Muscle of leg (tissue), 11 donors: ENCODE results near the gene MBNL1. TPM values are rescaled to one million over a fixed set of nuclear protein-coding genes. Genes with fewer than 3 reads are reported as not detected.

ENCODE experiments used
- DNase-seq: peaks from one replicate; pipeline ENCODE4 v3.0.0; 2013
- H3K27ac ChIP-seq: one replicate; pipeline ENCODE4 v1.5.1; 2013; ENCODE audit warnings: mild to moderate bottlenecking, low read length, control low read depth
- H3K27me3 ChIP-seq: one replicate; pipeline ENCODE4 v1.6.1; 2013; ENCODE audit warnings: low read length; ENCODE audit not compliant: control insufficient read depth, insufficient read depth
- H3K36me3 ChIP-seq: one replicate; pipeline ENCODE4 v1.6.1; 2013; ENCODE audit warnings: low read length; ENCODE audit not compliant: control insufficient read depth, insufficient read depth
- H3K4me1 ChIP-seq: one replicate; pipeline ENCODE4 v1.6.1; 2013; ENCODE audit warnings: low read length; ENCODE audit not compliant: control insufficient read depth, insufficient read depth
- H3K4me3 ChIP-seq: one replicate; pipeline ENCODE4 v1.5.1; 2013; ENCODE audit warnings: low read length, control low read depth
- H3K9me3 ChIP-seq: replicated peaks from 2 replicates; pipeline ENCODE4 v1.6.1; 2013; ENCODE audit warnings: low read depth, low read length; ENCODE audit not compliant: control insufficient read depth
- WGBS: methylation state at CpG from one replicate; pipeline ENCODE4 v1.1.5; 2013; ENCODE audit warnings: missing lambda C conversion rate; ENCODE audit not compliant: insufficient coverage; 5-methylcytosine and 5-hydroxymethylcytosine counted together
- polyA plus RNA-seq, 8 donors: library from polyadenylated mRNA; unstranded; fragments of 120-200 nt; gene quantifications; one replicate each; pipeline versions ENCODE4 v1.2.1 to v1.2.3, GENCODE V29; 2013; ENCODE audit warnings: inconsistent platforms in 1 of 8, low replicate concordance in 1 of 8; ENCODE audit not compliant: insufficient read length in 8 of 8, insufficient read depth in 1 of 8
- total RNA-seq: library from RNA; stranded (reverse); fragments of 120-200 nt; gene quantifications from one replicate; pipeline ENCODE4 v1.2.4, GENCODE V29; 2013

The MBNL1 gene
- total and polyA plus RNA-seq, 9 donors, result 37.6 to 87.4 (median 51.5) TPM

DNA sequence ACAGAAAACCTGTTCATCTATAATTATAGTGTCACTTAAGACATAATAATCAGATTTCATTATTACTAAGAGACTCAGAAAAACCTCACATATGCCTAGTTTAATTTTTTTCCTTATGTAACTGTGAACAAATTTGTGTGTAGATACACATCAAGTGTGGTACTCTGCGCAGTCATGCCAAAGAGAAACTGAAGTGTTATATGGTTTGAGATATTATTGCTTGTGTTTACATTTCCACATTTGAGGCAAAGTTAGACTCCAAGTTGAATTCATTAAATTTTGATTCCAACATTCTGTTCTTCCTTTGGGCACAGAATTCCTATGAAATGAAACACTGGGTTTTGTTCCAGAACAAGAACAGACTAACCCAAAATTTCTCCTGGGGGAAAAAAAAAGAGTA is 2.2 kb downstream of the MBNL1 start:
- peak overlapping the region; percentile 86 for H3K4me3 ChIP-seq
- no CpG with 5 or more reads among the region's 1 CpG for WGBS
- peak; percentile 33 for DNase-seq
- no peaks in the 10 kb centered on the region for H3K36me3 ChIP-seq
- peaks cover 19% of the 10 kb centered on the region for H3K4me1 ChIP-seq
- peak overlapping the region; percentile 98 for H3K27ac ChIP-seq
- H3K27me3 ChIP-seq, result no peaks in the 10 kb centered on the region
- H3K9me3 ChIP-seq, result no peaks in the 10 kb centered on the region

GRCh38 chr3:152271501-152272236 is 2.9 kb downstream of the MBNL1 start:
- H3K27me3 ChIP-seq, result no peaks in the 10 kb centered on the region
- no peaks in the 10 kb centered on the region for H3K9me3 ChIP-seq
- H3K27ac ChIP-seq, result peak overlapping the region; percentile 13
- no peaks in the 10 kb centered on the region for H3K36me3 ChIP-seq
- peak; percentile 17 for DNase-seq
- H3K4me3 ChIP-seq, result no peak overlapping the region
- 86% methylated on average over 1 of the region's 5 CpGs for WGBS
- peaks cover 14% of the 10 kb centered on the region for H3K4me1 ChIP-seq

DNA sequence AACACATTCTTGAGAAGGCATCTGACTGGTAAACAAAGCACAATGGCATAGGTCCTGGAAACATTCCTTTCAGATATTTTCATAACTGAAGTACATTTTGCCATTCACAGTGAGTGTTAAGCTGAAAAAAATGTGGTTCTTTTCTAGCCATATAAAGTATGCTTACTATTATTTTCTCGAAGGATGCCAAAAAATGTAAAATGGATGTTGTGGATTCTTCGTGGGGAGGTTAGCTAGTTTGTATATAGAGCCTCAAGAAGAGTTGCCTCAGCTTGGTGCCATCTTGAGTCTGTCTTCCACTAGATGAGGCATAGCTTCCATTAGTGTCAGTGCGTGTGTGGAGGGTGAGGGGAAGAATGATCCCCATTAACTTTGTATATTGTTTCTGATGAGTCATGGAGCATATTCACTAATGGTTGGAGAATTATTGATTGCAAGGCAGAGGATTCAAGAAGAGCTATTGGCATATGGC is 4.1 kb downstream of the MBNL1 start:
- H3K36me3 ChIP-seq, result no peaks in the 10 kb centered on the region
- no peak overlapping the region for H3K4me3 ChIP-seq
- H3K4me1 ChIP-seq, result peaks cover 4% of the 10 kb centered on the region
- H3K27ac ChIP-seq, result no peak overlapping the region
- H3K27me3 ChIP-seq, result no peaks in the 10 kb centered on the region
- 83% methylated on average over 2 of the region's 3 CpGs for WGBS
- no peaks in the 10 kb centered on the region for H3K9me3 ChIP-seq
- peak; percentile 47 for DNase-seq

DNA sequence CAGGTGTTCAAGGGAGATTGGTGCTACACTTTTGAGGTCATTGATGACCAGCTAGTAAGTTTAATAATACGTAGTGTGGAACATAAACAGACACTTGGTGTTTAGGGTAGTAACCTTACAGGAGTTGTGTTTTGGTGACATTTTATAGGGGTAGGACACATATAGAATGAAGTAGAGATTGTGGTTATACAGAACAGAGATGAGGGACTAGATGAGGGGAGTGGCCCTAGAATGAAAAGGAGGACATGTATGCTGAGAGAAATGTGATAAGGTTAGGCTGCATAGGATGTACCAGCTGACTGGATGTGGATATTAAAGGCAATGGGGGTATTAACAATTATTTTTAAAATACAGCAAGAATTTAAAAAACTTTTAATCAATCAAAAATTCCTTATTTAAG is 8.0 kb downstream of the MBNL1 start:
- peaks cover 4% of the 10 kb centered on the region for H3K4me1 ChIP-seq
- no peak overlapping the region for H3K4me3 ChIP-seq
- H3K9me3 ChIP-seq, result no peaks in the 10 kb centered on the region
- WGBS, result 89% methylated on average over 1 of the region's 1 CpG
- no peaks in the 10 kb centered on the region for H3K36me3 ChIP-seq
- H3K27me3 ChIP-seq, result no peaks in the 10 kb centered on the region
- no peak overlapping the region for H3K27ac ChIP-seq
- DNase-seq, result no peak

DNA sequence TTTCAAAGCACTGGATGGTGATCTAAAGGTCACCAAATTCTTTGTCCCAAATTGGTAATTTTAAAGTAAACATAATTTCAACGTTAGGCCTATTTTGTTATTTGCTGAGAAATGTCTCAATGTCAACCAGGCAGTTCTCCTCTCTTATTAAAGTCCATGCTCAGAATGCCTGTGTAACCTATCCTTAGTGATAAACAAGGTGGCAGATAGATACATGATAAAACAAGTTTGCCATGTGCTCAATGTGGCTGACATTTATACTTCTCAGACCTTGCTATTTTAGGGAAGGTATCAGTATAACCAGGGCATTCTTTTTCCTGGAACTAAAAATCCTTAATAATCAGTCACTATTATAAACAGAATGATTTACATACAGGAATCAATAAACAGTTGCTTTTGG is 8.5 kb downstream of the MBNL1 start:
- no CpG with 5 or more reads among the region's 1 CpG for WGBS
- H3K9me3 ChIP-seq, result no peaks in the 10 kb centered on the region
- H3K4me3 ChIP-seq, result no peak overlapping the region
- no peak for DNase-seq
- H3K4me1 ChIP-seq, result peaks cover 4% of the 10 kb centered on the region
- no peak overlapping the region for H3K27ac ChIP-seq
- no peaks in the 10 kb centered on the region for H3K36me3 ChIP-seq
- no peaks in the 10 kb centered on the region for H3K27me3 ChIP-seq

GRCh38 chr3:152278756-152279427 is 10.2 kb downstream of the MBNL1 start:
- WGBS, result 75% methylated on average over 2 of the region's 6 CpGs
- peak; percentile 56 for DNase-seq
- peaks cover 6% of the 10 kb centered on the region for H3K4me1 ChIP-seq
- no peak overlapping the region for H3K4me3 ChIP-seq
- H3K36me3 ChIP-seq, result no peaks in the 10 kb centered on the region
- H3K27me3 ChIP-seq, result no peaks in the 10 kb centered on the region
- H3K27ac ChIP-seq, result no peak overlapping the region
- no peaks in the 10 kb centered on the region for H3K9me3 ChIP-seq

GRCh38 chr3:152279479-152279878 is 10.8 kb downstream of the MBNL1 start:
- WGBS, result no CpG with 5 or more reads among the region's 3 CpGs

GRCh38 chr3:152280539-152280938 is 11.8 kb downstream of the MBNL1 start:
- H3K9me3 ChIP-seq, result no peaks in the 10 kb centered on the region
- H3K36me3 ChIP-seq, result no peaks in the 10 kb centered on the region
- H3K4me1 ChIP-seq, result peaks cover 6% of the 10 kb centered on the region
- H3K27ac ChIP-seq, result no peak overlapping the region
- H3K27me3 ChIP-seq, result no peaks in the 10 kb centered on the region
- no peak overlapping the region for H3K4me3 ChIP-seq
- no CpG with 5 or more reads among the region's 3 CpGs for WGBS
- DNase-seq, result peak; percentile 75

More at GRCh38 chr3:152279479-152279878, 10.8 kb downstream of the MBNL1 start:
- Histone ChIP-seq H3K4me3 (no peak overlapping the region), H3K27ac (no peak overlapping the region), H3K36me3 (no peaks in the 10 kb centered on the region), H3K4me1 (peaks cover 6% of the 10 kb centered on the region), H3K27me3 (no peaks in the 10 kb centered on the region), H3K9me3 (no peaks in the 10 kb centered on the region)
- DNase-seq, result no peak

- Histone ChIP-seq H3K27me3 (no peaks in the 10 kb centered on the region), H3K4me1 (peaks cover 6% of the 10 kb centered on the region), H3K36me3 (no peaks in the 10 kb centered on the region), H3K27ac (no peak overlapping the region), H3K4me3 (no peak overlapping the region), H3K9me3 (no peaks in the 10 kb centered on the region)
- 80% methylated on average over 2 of the region's 2 CpGs for WGBS
- peak; percentile 46 for DNase-seq
Measured at GRCh38 chr3:152281133-152281713, 12.5 kb downstream of the MBNL1 start.

DNA sequence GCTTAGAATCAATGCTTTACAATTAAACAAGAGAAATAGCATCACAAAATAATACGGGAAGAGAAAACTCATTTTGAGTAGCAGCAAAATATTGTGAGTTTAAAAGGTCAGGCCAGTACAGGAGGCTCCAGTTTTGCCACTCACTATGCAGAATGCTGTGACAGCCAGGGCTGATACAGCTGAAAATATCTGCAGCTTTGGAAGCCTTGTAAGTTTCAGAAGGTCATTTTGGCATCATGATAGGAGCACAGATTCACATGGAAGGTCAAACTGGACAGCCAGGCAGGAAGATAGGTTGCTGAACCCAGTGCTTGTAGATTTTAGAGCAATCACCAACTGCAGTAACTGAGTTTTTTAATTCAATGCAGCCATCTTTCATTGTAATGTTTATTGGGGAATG is 14.1 kb downstream of the MBNL1 start:
- H3K27ac ChIP-seq, result no peak overlapping the region
- DNase-seq, result no peak

More for the DNA sequence above, 14.1 kb downstream of the MBNL1 start:
- Histone ChIP-seq H3K9me3 (no peaks in the 10 kb centered on the region), H3K27me3 (no peaks in the 10 kb centered on the region), H3K4me1 (peaks cover 6% of the 10 kb centered on the region), H3K4me3 (no peak overlapping the region), H3K36me3 (no peaks in the 10 kb centered on the region)
- no CpG with 5 or more reads among the region's 1 CpG for WGBS
